Activated T-cell treated with anti-CD3 and anti-CD28 coated beads for 4 hours (primary cell): Measurements from ENCODE around the gene TNS3.

Experiments used
- DNase-seq: peaks from one replicate; pipeline ENCODE4 v3.0.0-alpha.2; 2020

Gene TNS3

GRCh38 chr7:47290867-47291266 is 291.0 kb downstream of the TNS3 start:
- no peak for DNase-seq

- no peak for DNase-seq
Measured at GRCh38 chr7:47290466-47290865, 291.4 kb downstream of the TNS3 start.

- DNase-seq = no peak
Measured at GRCh38 chr7:47288060-47288459, 293.9 kb downstream of the TNS3 start.

GRCh38 chr7:47285860-47286491 is 295.9 kb downstream of the TNS3 start:
- DNase-seq = no peak

GRCh38 chr7:47284691-47285635 is 296.9 kb downstream of the TNS3 start:
- no peak for DNase-seq

GRCh38 chr7:47283497-47284131 is 298.3 kb downstream of the TNS3 start:
- no peak for DNase-seq

GRCh38 chr7:47282790-47283496 is 299.0 kb downstream of the TNS3 start:
- no peak for DNase-seq

GRCh38 chr7:47281966-47282643 is 299.8 kb downstream of the TNS3 start:
- no peak for DNase-seq

- no peak for DNase-seq
Measured at GRCh38 chr7:47281161-47281560, 300.8 kb downstream of the TNS3 start.

- DNase-seq = no peak
Measured at GRCh38 chr7:47280114-47280513, 301.8 kb downstream of the TNS3 start.

GRCh38 chr7:47278043-47278442 is 303.9 kb downstream of the TNS3 start:
- no peak for DNase-seq

- no peak for DNase-seq
Measured at GRCh38 chr7:47277321-47277781, 304.6 kb downstream of the TNS3 start.

GRCh38 chr7:47273974-47274766 is 307.7 kb downstream of the TNS3 start:
- no peak for DNase-seq

GRCh38 chr7:47273088-47273487 is 308.8 kb downstream of the TNS3 start:
- no peak for DNase-seq

GRCh38 chr7:47271749-47272148 is 310.2 kb downstream of the TNS3 start:
- no peak for DNase-seq

GRCh38 chr7:47268851-47269836 is 312.8 kb downstream of the TNS3 start:
- no peak for DNase-seq

- no peak for DNase-seq
Measured at GRCh38 chr7:47267346-47267745, 314.6 kb downstream of the TNS3 start.

GRCh38 chr7:47266799-47267198 is 315.1 kb downstream of the TNS3 start:
- no peak for DNase-seq

GRCh38 chr7:47266131-47266706 is 315.7 kb downstream of the TNS3 start:
- DNase-seq = no peak

- DNase-seq = no peak
Measured at GRCh38 chr7:47265621-47266020, 316.3 kb downstream of the TNS3 start.
